Right lobe of liver (tissue), 6 donors: ENCODE data around the gene APP. TPM values are rescaled to one million over a fixed set of nuclear protein-coding genes. Genes with fewer than 3 reads are reported as not detected.

Source experiments
- ATAC-seq, 4 donors: fragments of 200-7000 bp; cut with Tn5 transposase; one replicate each; pipeline ENCODE4 v1.9.1; 2020; ENCODE audit warnings: mild to moderate bottlenecking in 4 of 4, moderate library complexity in 4 of 4
- DNase-seq, 3 donors: peaks; one replicate each; pipeline ENCODE4 v3.0.0-alpha.2; 2020
- H3K27ac ChIP-seq, 3 donors: fragments of 200-600 bp; one replicate each; pipeline ENCODE4 v1.8.0; 2022
- H3K27me3 ChIP-seq, 2 donors: fragments of 200-600 bp; one replicate each; pipeline ENCODE4 v1.8.0; 2022
- H3K36me3 ChIP-seq, 4 donors: fragments of 200-600 bp; sonication (generic) in 1 of 4; one replicate each; pipeline versions ENCODE4 v1.5.1 to v1.8.0; 2017 to 2022; ENCODE audit warnings: control low read depth in 1 of 4
- H3K4me1 ChIP-seq, 4 donors: fragments of 200-600 bp; sonication (generic) in 1 of 4; one replicate each; pipeline versions ENCODE4 v1.5.1 to v1.8.0; 2017 to 2022; ENCODE audit warnings: control low read depth in 1 of 4
- H3K4me3 ChIP-seq, 3 donors: fragments of 200-600 bp; one replicate each; pipeline ENCODE4 v1.8.0; 2022
- H3K9me3 ChIP-seq, 4 donors: fragments of 200-600 bp; sonication (generic) in 1 of 4; one replicate each; pipeline versions ENCODE4 v1.5.1 to v1.8.0; 2017 to 2022; ENCODE audit warnings: control low read depth in 1 of 4
- CTCF ChIP-seq, 4 donors: fragments of 200-600 bp in 3 of 4; fragments of 450-650 bp in 1 of 4; IDR thresholded peaks; one replicate each; pipeline versions ENCODE4 v1.5.1 to v1.8.0; 2016 to 2022; ENCODE audit warnings: antibody characterized with exemption in 4 of 4, mild to moderate bottlenecking in 2 of 4
- POLR2A ChIP-seq: fragments of 450-650 bp; IDR thresholded peaks from one replicate; pipeline ENCODE4 v1.6.1; 2017; ENCODE audit warnings: antibody characterized with exemption, mild to moderate bottlenecking
- WGBS: methylation state at CpG from one replicate; pipeline ENCODE4 v1.1.6; 2018; ENCODE audit warnings: low coverage, low lambda C conversion rate; ENCODE audit not compliant: insufficient coverage; ENCODE audit errors: missing lambda C conversion rate; 5-methylcytosine and 5-hydroxymethylcytosine counted together
- intact Hi-C, 2 donors: fragments of 100-400 bp; cut with DNase I; formaldehyde crosslinking; loops; one replicate each; pipeline versions ENCODE4 v1.11.2 to v1.14.1; 2022
- total RNA-seq, 6 experiments: library from RNA; depleted of rRNA in 2 of 6; stranded (reverse); fragments of >200 nt in 2 of 6; fragmentation: NEBNext Ultra II Directional in 3 of 6; extraction: Animal tissue kit (Norgen Biotek cat#: 25700) in 3 of 6; gene quantifications; one replicate each; pipeline versions ENCODE4 v1.1.0 to v1.2.4, GENCODE V29; 2016 to 2023
- donor health status: DM: no; HTN: yes; CAD: no.
- donor health status: DM: no; HTN: no; CAD: no.
- donor health status: DM: no; HTN: no; CAD: no.
- donor health status: DM: no; HTN: yes; CAD: no.
- donor health status: DM: no; HTN: yes; CAD: no.

The APP gene
- total RNA-seq, 6 experiments from 2014 or later = 127 to 262 (median 208) TPM

- ATAC-seq (peak; percentile 63 to 71 (median 68)), DNase-seq (no peak)
- no peak for TF ChIP-seq CTCF (IDR thresholded peaks at IDR 0.05)
- no peak for TF ChIP-seq POLR2A
- no peak overlapping the region for H3K4me3 ChIP-seq
- no peaks in the 10 kb centered on the region for H3K9me3 ChIP-seq
- peaks cover 0 to 31% (median 10%) of the 10 kb centered on the region in 4 donors for H3K4me1 ChIP-seq
- H3K27me3 ChIP-seq = no peaks in the 10 kb centered on the region
- H3K27ac ChIP-seq = peak overlapping the region in 2 of 3 donors; percentile 14 to 24
- intact Hi-C loops = no loop called here
- 35% methylated on average over 2 of the region's 2 CpGs for WGBS
- no peaks in the 10 kb centered on the region for H3K36me3 ChIP-seq
Observed at GRCh38 chr21:26070121-26070520, 100.4 kb downstream of the APP start.

- H3K27ac ChIP-seq = peak overlapping the region in 1 of 3 donors; percentile 24
Observed at GRCh38 chr21:26068776-26069175, 101.8 kb downstream of the APP start.

GRCh38 chr21:26067836-26068594 is 102.6 kb downstream of the APP start:
- 69% methylated on average over 12 of the region's 12 CpGs for WGBS
- Histone ChIP-seq H3K4me3 (no peak overlapping the region), H3K27me3 (no peaks in the 10 kb centered on the region), H3K27ac (no peak overlapping the region), H3K4me1 (peaks cover 0 to 31% (median 10%) of the 10 kb centered on the region in 4 donors), H3K36me3 (no peaks in the 10 kb centered on the region), H3K9me3 (no peaks in the 10 kb centered on the region)
- intact Hi-C loops = no loop called here
- DNase-seq = no peak
- no peak for TF ChIP-seq POLR2A
- TF ChIP-seq CTCF (IDR thresholded peaks at IDR 0.05) = no peak
- no peak for ATAC-seq

More at GRCh38 chr21:26068776-26069175, 101.8 kb downstream of the APP start:
- ATAC-seq = peak; percentile 43 to 85 (median 56)
- Histone ChIP-seq H3K27me3 (no peaks in the 10 kb centered on the region), H3K4me1 (peaks cover 0 to 31% (median 10%) of the 10 kb centered on the region in 4 donors), H3K9me3 (no peaks in the 10 kb centered on the region), H3K4me3 (no peak overlapping the region), H3K36me3 (no peaks in the 10 kb centered on the region)
- intact Hi-C loops = no loop called here
- peak; percentile 56 for TF ChIP-seq POLR2A
- no peak for TF ChIP-seq CTCF (IDR thresholded peaks at IDR 0.05)
- WGBS = 59% methylated on average over 4 of the region's 4 CpGs
- no peak for DNase-seq

GRCh38 chr21:26064506-26064905 is 106.1 kb downstream of the APP start:
- 87% methylated on average over 4 of the region's 6 CpGs for WGBS
- H3K27ac ChIP-seq = no peak overlapping the region
- H3K27me3 ChIP-seq = no peaks in the 10 kb centered on the region
- peaks cover 0 to 12% (median 2%) of the 10 kb centered on the region in 4 donors for H3K4me1 ChIP-seq
- H3K9me3 ChIP-seq = no peaks in the 10 kb centered on the region
- no peak for TF ChIP-seq CTCF (IDR thresholded peaks at IDR 0.05)
- TF ChIP-seq POLR2A = no peak
- DNase-seq (no peak), ATAC-seq (no peak)
- no peaks in the 10 kb centered on the region for H3K36me3 ChIP-seq
- intact Hi-C loops = no loop called here
- no peak overlapping the region for H3K4me3 ChIP-seq
